ENCODE results near the gene TGFB2.

DNA sequence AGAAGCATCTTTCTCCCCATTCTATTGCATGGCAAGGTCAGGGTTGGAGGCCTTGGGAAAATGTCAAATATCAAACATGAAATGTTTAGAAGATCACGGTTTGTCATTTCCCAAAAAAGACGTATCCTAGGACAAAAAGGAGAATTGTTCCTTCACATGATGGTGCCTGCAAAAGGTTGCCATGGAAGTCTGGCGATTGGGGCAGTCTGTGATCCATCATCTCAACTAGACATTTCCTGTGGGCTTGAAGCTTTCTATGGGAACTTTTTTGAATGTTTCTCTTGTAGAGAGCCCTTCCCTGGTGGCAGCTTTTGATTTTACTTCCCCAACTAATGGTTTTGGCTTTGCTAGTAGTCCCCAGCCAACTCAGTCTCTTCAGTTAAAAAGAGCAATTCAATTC, 106.3 kb downstream of the TGFB2 start:
- TF ChIP-seq POLR2A (IDR thresholded peaks at IDR 0.05) (no peak), EP300 (IDR thresholded peaks at IDR 0.05) (no peak)
- TF ChIP-seq, protein P1, sequence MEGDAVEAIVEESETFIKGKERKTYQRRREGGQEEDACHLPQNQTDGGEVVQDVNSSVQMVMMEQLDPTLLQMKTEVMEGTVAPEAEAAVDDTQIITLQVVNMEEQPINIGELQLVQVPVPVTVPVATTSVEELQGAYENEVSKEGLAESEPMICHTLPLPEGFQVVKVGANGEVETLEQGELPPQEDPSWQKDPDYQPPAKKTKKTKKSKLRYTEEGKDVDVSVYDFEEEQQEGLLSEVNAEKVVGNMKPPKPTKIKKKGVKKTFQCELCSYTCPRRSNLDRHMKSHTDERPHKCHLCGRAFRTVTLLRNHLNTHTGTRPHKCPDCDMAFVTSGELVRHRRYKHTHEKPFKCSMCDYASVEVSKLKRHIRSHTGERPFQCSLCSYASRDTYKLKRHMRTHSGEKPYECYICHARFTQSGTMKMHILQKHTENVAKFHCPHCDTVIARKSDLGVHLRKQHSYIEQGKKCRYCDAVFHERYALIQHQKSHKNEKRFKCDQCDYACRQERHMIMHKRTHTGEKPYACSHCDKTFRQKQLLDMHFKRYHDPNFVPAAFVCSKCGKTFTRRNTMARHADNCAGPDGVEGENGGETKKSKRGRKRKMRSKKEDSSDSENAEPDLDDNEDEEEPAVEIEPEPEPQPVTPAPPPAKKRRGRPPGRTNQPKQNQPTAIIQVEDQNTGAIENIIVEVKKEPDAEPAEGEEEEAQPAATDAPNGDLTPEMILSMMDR (IDR thresholded peaks at IDR 0.05), result no peak

Data from sigmoid colon (tissue), 4 donors.